Activated CD8-positive, alpha-beta memory T cell treated with anti-CD3 and anti-CD28 coated beads for 1 hour (primary cell): ENCODE results near the gene VWA5B1.

ENCODE experiments used
- DNase-seq, 2 donors: peaks; one replicate each; pipeline ENCODE4 v3.0.0-alpha.2; 2020; ENCODE audit warnings: low read depth in 1 of 2; ENCODE audit errors: extremely low read depth in 1 of 2

The VWA5B1 gene

GRCh38 chr1:20404466-20404865 lies 113.8 kb downstream of the VWA5B1 start:
- DNase-seq: no peak
